Measurements from ENCODE around the gene CHL1. TPM values are rescaled to one million over a fixed set of nuclear protein-coding genes. Genes with fewer than 3 reads are reported as not detected.

CHL1 gene
- total RNA-seq, 2 experiments from 2014 or later: not detected

DNA sequence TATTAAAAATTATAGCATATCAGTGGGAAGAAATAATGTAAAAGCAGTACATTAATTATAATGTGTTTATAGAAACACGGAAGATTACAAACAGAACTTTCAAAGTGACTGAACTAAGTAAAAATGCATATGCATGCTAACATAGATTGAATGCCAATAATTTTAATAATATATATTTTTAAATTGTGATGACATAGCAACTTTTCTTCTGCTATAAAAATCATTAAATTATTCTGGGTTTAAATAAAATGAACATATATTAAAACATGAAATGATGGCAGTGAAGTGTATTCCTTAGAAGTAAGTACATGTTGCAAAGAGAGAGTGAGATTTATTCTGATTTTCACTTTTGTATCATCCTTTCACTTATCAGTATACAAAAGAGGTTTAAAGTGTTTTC, 128.9 kb downstream of the CHL1 start:
- POLR2A ChIA-PET: no interaction called here

DNA sequence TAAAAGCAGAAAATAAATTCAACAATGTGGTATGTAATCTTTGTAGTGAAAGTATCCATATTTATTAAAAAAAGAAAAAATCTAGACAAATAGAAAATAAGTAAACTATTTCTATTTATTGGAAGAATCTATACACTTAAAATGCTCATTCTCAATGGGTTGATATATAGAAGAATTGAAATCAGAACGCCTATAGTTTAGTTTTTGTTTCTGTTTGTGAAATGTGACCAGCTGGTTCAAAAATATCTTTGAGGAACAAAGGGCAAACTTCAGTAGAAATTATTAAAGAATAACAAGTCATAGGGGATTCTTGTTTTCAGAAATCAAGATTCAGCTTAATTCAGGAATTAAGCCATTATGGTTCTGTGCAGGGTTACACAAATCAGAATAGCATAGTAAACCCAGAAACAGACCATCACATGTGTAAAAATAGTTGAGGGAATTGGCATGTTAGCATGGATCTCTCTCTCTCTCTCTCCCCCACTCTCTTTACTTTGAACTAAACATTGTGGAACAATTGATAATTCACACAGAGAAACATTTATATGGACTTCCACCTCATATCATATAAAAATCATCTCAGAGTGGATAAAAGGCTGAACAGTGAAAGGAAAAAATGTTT, 134.0 kb downstream of the CHL1 start:
- ATAC-seq (no peak), DNase-seq (no peak)
- Mint-ChIP-seq H3K9me3 (ENCODE audit: low read depth) (no peaks in the 10 kb centered on the region), H3K4me1 (no peaks in the 10 kb centered on the region), H3K27me3 (no peaks in the 10 kb centered on the region), H3K27ac (no peak overlapping the region), H3K36me3 (ENCODE audit: low read depth) (no peaks in the 10 kb centered on the region), H3K4me3 (no peak overlapping the region)
- CTCF ChIA-PET: no interaction called here
- intact Hi-C loops (cut with DNase I, micrococcal nuclease): no loop called here
- POLR2A ChIA-PET: no interaction called here

More for the DNA sequence above, 128.9 kb downstream of the CHL1 start:
- Mint-ChIP-seq H3K4me1 (no peaks in the 10 kb centered on the region), H3K36me3 (ENCODE audit: low read depth) (no peaks in the 10 kb centered on the region), H3K27me3 (no peaks in the 10 kb centered on the region), H3K27ac (no peak overlapping the region), H3K9me3 (ENCODE audit: low read depth) (no peaks in the 10 kb centered on the region), H3K4me3 (no peak overlapping the region)
- DNase-seq (no peak), ATAC-seq (no peak)
- CTCF ChIA-PET: no interaction called here
- intact Hi-C loops (cut with DNase I, micrococcal nuclease): no loop called here

DNA sequence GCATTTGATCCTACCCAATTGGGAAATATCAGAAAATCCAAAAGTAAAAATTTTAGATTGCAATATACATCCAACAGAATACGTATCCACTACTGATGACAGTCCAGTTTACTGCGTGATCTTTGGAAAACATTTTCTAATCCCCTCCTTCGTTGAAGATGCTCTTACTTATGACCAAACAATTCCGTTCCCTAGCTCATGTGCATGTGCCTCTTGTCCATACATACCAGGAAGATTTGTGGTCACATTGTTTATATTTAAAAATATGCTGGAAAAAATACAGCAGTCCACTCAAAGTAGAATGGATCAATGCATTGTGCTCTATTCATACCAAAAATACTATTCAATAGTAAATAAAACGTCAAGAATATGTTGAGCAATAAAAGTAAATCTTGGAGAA, 135.3 kb downstream of the CHL1 start:
- Mint-ChIP-seq H3K4me3 (no peak overlapping the region), H3K9me3 (ENCODE audit: low read depth) (no peaks in the 10 kb centered on the region), H3K27ac (no peak overlapping the region), H3K27me3 (no peaks in the 10 kb centered on the region), H3K4me1 (no peaks in the 10 kb centered on the region), H3K36me3 (ENCODE audit: low read depth) (no peaks in the 10 kb centered on the region)
- DNase-seq (no peak), ATAC-seq (no peak)
- CTCF ChIA-PET: no interaction called here
- POLR2A ChIA-PET: no interaction called here
- intact Hi-C loops (cut with DNase I, micrococcal nuclease): no loop called here

DNA sequence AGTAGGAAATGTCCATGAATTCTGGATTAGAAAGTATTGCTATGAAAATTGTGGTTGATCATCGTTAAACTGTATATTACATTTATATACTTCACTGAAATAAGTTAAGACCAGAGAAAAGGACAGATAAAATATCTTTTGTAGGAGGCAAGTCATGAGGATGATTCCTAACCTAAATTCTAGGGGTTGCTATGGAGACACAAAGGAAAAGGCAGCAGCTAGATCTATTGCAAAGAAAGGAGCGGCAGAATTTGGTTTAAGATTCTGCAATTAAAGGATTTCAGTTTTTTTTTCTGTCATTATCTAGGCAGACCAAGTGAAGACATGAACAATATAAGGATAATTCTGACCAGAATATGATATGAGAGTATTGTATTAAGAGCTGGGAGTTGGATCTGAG, 136.1 kb downstream of the CHL1 start:
- ChIA-PET CTCF (no interaction called here), POLR2A (no interaction called here)
- DNase-seq: no peak
- Mint-ChIP-seq H3K9me3 (ENCODE audit: low read depth) (no peaks in the 10 kb centered on the region), H3K4me1 (no peaks in the 10 kb centered on the region), H3K36me3 (ENCODE audit: low read depth) (no peaks in the 10 kb centered on the region), H3K4me3 (no peak overlapping the region), H3K27ac (no peak overlapping the region), H3K27me3 (no peaks in the 10 kb centered on the region)
- ATAC-seq: no peak
- intact Hi-C loops (cut with DNase I, micrococcal nuclease): no loop called here

DNA sequence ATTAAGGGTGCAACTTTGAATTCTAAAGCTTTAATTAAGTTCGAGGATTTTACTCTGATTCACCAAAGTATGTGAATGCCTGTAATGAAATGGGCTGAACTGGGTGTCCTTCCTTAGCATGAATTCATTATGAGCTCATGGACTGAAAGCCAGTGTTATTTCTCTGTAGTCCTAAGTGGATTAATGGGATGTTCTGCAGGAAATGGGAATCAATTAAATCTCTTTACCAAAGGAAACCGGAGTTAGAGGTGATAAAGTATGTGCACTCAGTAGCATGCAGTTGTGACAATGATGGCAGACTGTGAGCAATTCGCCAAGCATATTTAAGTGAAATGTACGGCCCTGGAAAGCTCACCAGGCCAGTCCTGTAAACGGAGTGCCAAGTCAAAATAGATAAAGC, 138.7 kb downstream of the CHL1 start:
- Mint-ChIP-seq H3K9me3 (ENCODE audit: low read depth) (no peaks in the 10 kb centered on the region), H3K4me1 (no peaks in the 10 kb centered on the region), H3K27me3 (no peaks in the 10 kb centered on the region), H3K36me3 (ENCODE audit: low read depth) (no peaks in the 10 kb centered on the region), H3K27ac (no peak overlapping the region), H3K4me3 (no peak overlapping the region)
- intact Hi-C loops (cut with DNase I, micrococcal nuclease): no loop called here
- ATAC-seq (no peak), DNase-seq (no peak)
- ChIA-PET CTCF (no interaction called here), POLR2A (no interaction called here)

DNA sequence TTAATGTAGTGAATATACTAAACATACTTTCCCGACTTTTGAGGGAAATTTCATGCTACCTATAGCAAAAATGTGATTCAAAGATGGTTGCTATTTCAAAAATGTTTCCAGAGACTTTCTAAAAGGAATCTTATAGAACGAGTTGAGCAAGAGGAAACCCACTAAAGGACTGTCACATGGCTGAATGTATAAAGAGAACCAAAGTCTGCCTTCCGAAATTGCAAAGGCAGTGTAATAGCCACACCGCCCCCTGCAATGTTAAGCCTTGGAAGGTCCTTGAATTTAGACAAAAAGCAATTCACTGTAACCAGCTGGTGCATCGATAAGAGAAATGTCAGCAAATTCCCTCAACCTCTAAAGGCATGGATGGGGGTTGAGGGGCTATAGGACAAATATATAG, 142.8 kb downstream of the CHL1 start:
- Mint-ChIP-seq H3K36me3 (ENCODE audit: low read depth) (no peaks in the 10 kb centered on the region), H3K9me3 (ENCODE audit: low read depth) (no peaks in the 10 kb centered on the region), H3K4me3 (no peak overlapping the region), H3K4me1 (no peaks in the 10 kb centered on the region), H3K27me3 (no peaks in the 10 kb centered on the region), H3K27ac (no peak overlapping the region)
- ChIA-PET POLR2A (no interaction called here), CTCF (interaction anchor here (1.5 kb wide), 1 partner anchor 15 kb away, joined by 5 read pairs; no protein-coding TSS in a partner anchor)
- intact Hi-C loops (cut with DNase I, micrococcal nuclease): no loop called here
- ATAC-seq (no peak), DNase-seq (no peak)

DNA sequence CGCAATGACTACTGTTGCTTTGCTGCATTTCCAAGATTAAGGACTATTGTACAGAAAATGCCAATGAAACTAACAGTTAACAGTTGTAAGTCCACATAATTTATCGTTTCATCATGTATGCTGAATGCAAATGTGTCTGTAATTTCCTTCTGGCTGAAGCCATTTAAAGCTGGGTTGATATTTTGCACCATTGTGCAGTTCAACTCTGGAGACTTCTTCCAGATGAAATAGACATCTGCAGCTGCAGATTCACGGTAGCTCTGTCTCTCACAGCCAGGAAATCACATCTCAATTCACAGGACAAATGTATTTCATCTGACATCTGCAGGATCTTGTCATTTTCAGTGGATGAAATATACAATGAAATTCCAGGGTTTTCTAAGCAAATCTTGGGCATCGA, 145.4 kb downstream of the CHL1 start:
- Mint-ChIP-seq H3K4me3 (no peak overlapping the region), H3K9me3 (ENCODE audit: low read depth) (no peaks in the 10 kb centered on the region), H3K27me3 (no peaks in the 10 kb centered on the region), H3K4me1 (no peaks in the 10 kb centered on the region), H3K36me3 (ENCODE audit: low read depth) (no peaks in the 10 kb centered on the region), H3K27ac (no peak overlapping the region)
- ATAC-seq: no peak
- intact Hi-C loops (cut with DNase I, micrococcal nuclease): no loop called here
- CTCF ChIA-PET: interaction anchor here (0.8 to 1.7 kb wide), 2 partner anchors 12 to 1033 kb away, joined by 3 to 5 read pairs; no protein-coding TSS in a partner anchor
- DNase-seq: no peak
- POLR2A ChIA-PET: no interaction called here

DNA sequence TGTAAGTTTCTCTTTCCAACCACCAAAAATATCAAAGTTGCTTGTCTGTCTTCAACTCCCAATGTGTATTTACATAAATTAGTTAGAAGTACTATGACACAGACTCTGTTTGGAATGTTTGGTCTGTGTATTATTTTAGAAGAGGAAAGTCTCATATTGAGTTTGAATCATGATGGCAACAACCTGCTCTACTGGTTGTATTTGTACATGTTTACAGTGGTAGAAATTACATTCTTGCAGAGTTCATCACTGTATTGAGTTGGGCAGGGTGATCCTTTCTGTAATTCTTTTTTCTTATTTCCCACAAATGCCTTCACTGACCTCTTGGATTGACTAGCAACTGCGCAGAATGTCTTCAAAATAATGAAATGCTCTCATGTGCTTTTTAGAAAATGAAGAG, 149.6 kb downstream of the CHL1 start:
- Mint-ChIP-seq H3K27ac (no peak overlapping the region), H3K4me3 (no peak overlapping the region), H3K36me3 (ENCODE audit: low read depth) (no peaks in the 10 kb centered on the region), H3K27me3 (no peaks in the 10 kb centered on the region), H3K4me1 (no peaks in the 10 kb centered on the region), H3K9me3 (ENCODE audit: low read depth) (no peaks in the 10 kb centered on the region)
- DNase-seq: no peak
- ChIA-PET POLR2A (no interaction called here), CTCF (no interaction called here)
- ATAC-seq: no peak
- intact Hi-C loops (cut with DNase I, micrococcal nuclease): no loop called here

DNA sequence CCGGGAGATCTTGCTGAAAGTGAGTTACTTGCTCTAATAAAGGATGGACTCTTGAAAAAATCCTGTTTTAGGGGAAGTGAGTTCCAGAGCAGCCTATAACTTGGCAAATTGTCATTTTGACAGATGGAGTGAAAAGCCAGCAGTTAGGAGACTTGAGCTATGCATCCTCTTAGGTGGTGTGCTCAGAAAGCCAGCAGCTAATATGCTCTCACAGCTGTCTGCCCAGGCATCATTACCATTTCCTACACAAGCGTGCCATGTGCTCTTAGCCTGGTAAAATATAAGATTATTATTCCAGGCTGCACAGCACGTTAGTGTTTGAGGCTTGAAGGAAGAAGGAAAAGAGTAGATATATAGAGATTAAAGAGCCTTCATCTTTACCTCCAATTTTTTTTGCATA, 151.0 kb downstream of the CHL1 start:
- H3K4me1 Mint-ChIP-seq: no peaks in the 10 kb centered on the region
- no peak overlapping the region for H3K4me3 Mint-ChIP-seq
- intact Hi-C loops (cut with DNase I, micrococcal nuclease): no loop called here
- no peaks in the 10 kb centered on the region for H3K36me3 Mint-ChIP-seq (ENCODE audit: low read depth)
- H3K27me3 Mint-ChIP-seq: peaks cover under 1% of the 10 kb centered on the region
- ChIA-PET POLR2A (no interaction called here), CTCF (no interaction called here)
- H3K9me3 Mint-ChIP-seq (ENCODE audit: low read depth): no peaks in the 10 kb centered on the region
- no peak overlapping the region for H3K27ac Mint-ChIP-seq
- no peak for ATAC-seq
- no peak for DNase-seq

DNA sequence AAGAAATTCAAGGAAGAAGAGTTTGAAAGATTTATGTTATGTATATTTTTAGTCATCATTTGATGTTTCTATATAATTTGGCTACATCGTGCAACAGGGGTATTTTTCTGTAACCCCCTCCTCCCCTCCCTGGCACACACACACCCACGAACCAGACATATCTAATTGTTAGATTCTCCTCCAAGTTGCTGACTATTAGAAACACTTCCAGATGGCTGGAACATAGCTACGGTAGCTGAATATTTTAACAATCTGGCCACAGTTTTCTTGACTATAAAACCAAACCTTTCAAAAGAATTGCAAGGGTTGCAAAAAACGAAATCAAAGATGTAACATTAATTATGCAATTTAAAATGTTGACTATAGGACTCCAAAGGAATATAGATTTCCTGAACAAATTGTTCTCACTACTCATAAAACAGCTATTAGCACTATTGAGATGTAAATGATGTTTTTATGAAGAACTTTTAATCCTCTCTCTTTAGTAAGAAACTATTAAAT, 154.4 kb downstream of the CHL1 start:
- ChIA-PET CTCF (no interaction called here), POLR2A (no interaction called here)
- Mint-ChIP-seq H3K9me3 (ENCODE audit: low read depth) (no peaks in the 10 kb centered on the region), H3K36me3 (ENCODE audit: low read depth) (no peaks in the 10 kb centered on the region), H3K27me3 (peaks cover 3% of the 10 kb centered on the region), H3K4me1 (no peaks in the 10 kb centered on the region), H3K4me3 (no peak overlapping the region), H3K27ac (no peak overlapping the region)
- ATAC-seq (no peak), DNase-seq (no peak)
- intact Hi-C loops (cut with DNase I, micrococcal nuclease): no loop called here

DNA sequence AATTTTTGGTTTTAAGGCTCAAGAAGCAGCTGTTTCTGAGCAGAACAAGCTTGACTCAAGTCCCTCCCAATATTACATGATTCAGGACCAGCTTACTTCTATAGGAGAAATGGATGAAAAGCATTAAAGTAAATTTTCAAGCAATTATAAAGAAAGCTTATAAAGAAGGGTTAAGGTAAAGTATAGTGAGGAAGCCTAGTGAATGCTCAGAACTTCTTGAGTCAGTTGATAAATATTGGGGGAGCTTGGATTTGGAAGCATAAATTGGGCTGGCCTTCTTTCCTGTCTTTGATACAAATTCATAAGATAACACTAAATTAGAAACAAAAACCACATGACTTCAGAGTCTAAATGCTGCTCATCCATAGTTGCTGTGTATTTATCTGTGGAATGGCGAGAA, 156.0 kb downstream of the CHL1 start:
- Mint-ChIP-seq H3K27ac (no peak overlapping the region), H3K4me1 (no peaks in the 10 kb centered on the region), H3K27me3 (peaks cover 3% of the 10 kb centered on the region), H3K4me3 (no peak overlapping the region), H3K9me3 (ENCODE audit: low read depth) (no peaks in the 10 kb centered on the region), H3K36me3 (ENCODE audit: low read depth) (no peaks in the 10 kb centered on the region)
- DNase-seq (no peak), ATAC-seq (no peak)
- intact Hi-C loops (cut with DNase I, micrococcal nuclease): no loop called here
- ChIA-PET CTCF (interaction anchor here (3.0 kb wide), 1 partner anchor 10 kb away, joined by 16 read pairs; no protein-coding TSS in a partner anchor), POLR2A (no interaction called here)

DNA sequence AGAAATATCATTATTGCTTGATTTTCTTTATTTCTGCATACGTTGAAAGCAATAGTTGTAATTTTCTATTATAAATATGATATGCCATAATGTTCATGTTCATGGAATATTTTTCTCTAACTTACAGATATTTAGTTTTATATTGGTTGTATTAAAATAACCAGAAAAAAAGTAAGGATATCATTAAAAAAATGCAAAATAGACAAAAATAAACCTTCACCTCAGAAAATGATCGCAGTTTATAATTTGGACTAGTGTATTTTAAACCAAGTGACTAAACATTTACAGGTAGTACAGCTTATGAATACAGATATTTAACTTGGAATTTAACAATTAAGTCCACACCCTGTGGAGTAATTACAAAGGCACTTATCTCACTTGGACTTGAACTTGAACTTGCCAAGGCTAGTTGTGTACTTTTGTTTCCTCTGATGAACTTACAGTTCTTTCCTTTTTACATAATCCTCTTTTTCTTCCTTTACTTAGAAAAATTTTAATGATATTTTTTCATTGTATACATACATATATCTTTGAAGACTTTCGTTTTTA, 156.7 kb downstream of the CHL1 start:
- no peak for DNase-seq
- Mint-ChIP-seq H3K9me3 (ENCODE audit: low read depth) (no peaks in the 10 kb centered on the region), H3K4me1 (no peaks in the 10 kb centered on the region), H3K27me3 (peaks cover 3% of the 10 kb centered on the region), H3K27ac (no peak overlapping the region), H3K4me3 (no peak overlapping the region), H3K36me3 (ENCODE audit: low read depth) (no peaks in the 10 kb centered on the region)
- intact Hi-C loops (cut with DNase I, micrococcal nuclease): no loop called here
- CTCF ChIA-PET: interaction anchor here (3.0 kb wide), 1 partner anchor 10 kb away, joined by 16 read pairs; no protein-coding TSS in a partner anchor
- ATAC-seq: no peak
- POLR2A ChIA-PET: no interaction called here
